ENCODE results near the gene MRPL45.

MRPL45 gene

GRCh38 chr17:38364741-38365140 is 67.8 kb downstream of the MRPL45 start:
- no peak for TF ChIP-seq CTCF (IDR thresholded peaks at IDR 0.05; ENCODE audit: insufficient read depth, low read length, poor library complexity, severe bottlenecking)
- Histone ChIP-seq H3K27me3 (replicated peaks; ENCODE audit: control insufficient read depth, insufficient read depth, low read length) (no peaks in the 10 kb centered on the region), H3K36me3 (ENCODE audit: control insufficient read depth, insufficient read depth, low read length) (peaks cover 4% of the 10 kb centered on the region), H3K4me3 (replicated peaks; ENCODE audit: low read depth, low read length) (no peak overlapping the region)
- no peak for DNase-seq (ENCODE audit: extremely low read depth, insufficient read length)

GRCh38 chr17:38369124-38369886 is 72.3 kb downstream of the MRPL45 start:
- Histone ChIP-seq H3K27me3 (replicated peaks; ENCODE audit: control insufficient read depth, insufficient read depth, low read length) (no peaks in the 10 kb centered on the region), H3K4me3 (replicated peaks; ENCODE audit: low read depth, low read length) (no peak overlapping the region), H3K36me3 (ENCODE audit: control insufficient read depth, insufficient read depth, low read length) (peaks cover 4% of the 10 kb centered on the region)
- DNase-seq (ENCODE audit: extremely low read depth, insufficient read length): no peak
- TF ChIP-seq CTCF (IDR thresholded peaks at IDR 0.05; ENCODE audit: insufficient read depth, low read length, poor library complexity, severe bottlenecking): no peak

Data from GM06990 (cell line).